ENCODE measurements around the gene KRTAP19-7. TPM values are rescaled to one million over a fixed set of nuclear protein-coding genes. Genes with fewer than 3 reads are reported as not detected.

Gene KRTAP19-7, protein sequence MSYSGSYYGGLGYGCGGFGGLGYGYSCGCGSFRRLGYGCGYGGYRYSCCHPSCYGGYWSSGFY
- total RNA-seq, result not detected in 2 replicates

GRCh38 chr21:30561264-30561895 is at the start of gene KRTAP19-7:
Gene KRTAP19-7 (minus strand): TSS chr21:30561314. CDS start chr21:30561289, 25 bp downstream.

DNA sequence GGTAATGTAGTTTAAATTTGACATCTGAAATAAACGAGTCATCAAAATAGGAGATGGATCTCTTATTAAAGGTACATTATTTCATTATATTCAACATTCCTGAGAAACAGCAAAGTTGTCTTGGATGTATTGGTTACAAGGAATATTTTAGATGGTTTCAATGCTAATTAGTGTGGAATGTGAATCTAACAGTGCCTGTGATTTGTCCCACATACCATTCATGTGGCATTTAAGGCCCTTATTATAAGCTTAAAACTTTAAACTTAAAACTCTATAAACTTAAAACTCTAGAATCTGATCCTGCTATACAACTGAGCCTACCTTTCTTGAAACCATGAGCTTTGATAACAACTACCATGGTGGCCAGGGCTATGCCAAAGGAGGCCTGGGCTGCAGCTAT is 39.7 kb upstream of the KRTAP19-7 start, which contains the start of gene KRTAP22-1:
Gene KRTAP22-1, plus strand, starts transcription at position 301 of the 400 bp plus-strand sequence.

GRCh38 chr21:30598802-30599201 is 37.7 kb upstream of the KRTAP19-7 start, which contains the start of gene KRTAP6-2:
Gene KRTAP6-2 (minus strand): TSS chr21:30598902. CDS start chr21:30598874, 28 bp downstream.

GRCh38 chr21:30592140-30592539 is 31.0 kb upstream of the KRTAP19-7 start, which contains the start of gene KRTAP6-3:
Gene KRTAP6-3 (plus strand): TSS chr21:30592440. CDS start chr21:30592446, 6 bp downstream.

DNA sequence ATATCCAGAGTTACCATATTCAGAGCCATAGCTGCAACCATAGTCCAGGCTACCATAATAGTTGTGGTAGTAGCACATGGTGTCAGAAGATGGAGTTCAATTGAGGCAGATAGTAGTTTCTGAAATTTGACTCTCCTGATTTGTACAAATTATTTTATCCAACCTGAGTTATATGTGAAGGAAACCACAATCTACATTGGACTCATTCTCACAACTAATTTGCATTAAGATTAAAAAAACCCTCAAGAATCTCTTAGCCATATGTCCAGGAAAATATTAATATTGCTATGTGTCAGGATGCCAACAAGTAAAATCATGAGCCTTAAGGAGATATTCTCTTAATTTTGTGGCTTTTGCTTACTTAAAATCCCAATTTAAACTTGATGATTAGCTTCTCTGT is 29.2 kb upstream of the KRTAP19-7 start, which contains the start of gene KRTAP22-2:
Gene KRTAP22-2, minus strand, starts transcription at position 101 of the 400 bp plus-strand sequence.

DNA sequence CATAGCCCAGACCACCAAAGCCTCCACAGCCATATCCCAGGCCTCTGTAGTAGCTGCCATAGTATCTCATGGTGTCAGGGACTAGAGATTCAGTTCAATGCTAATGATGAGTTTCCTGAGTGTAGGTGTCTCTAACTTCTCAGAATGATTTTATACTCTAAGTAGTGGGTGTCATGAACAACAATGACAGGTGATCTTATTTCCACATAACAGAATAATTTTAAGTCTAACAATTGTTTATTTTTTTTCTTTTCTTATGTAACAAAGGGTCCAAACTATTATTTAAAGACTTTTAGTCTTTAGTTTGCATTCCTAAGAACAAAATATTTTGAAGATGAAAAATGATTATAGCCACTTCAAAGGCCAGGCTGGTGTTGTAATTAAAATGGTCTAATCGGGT is 19.4 kb downstream of the KRTAP19-7 start, which contains the start of gene KRTAP19-6:
Gene KRTAP19-6, minus strand, starts transcription at position 101 of the 400 bp plus-strand sequence. Its CDS starts 31 bp downstream, at position 70.

Other genes with a start within 250 kb of the KRTAP19-7 start
- not detected in 2 replicates for gene KRTAP26-1, start 241.0 kb downstream of the KRTAP19-7 start, total RNA-seq
- gene KRTAP27-1, start 223.6 kb downstream of the KRTAP19-7 start, total RNA-seq, result not detected in 2 replicates
- not detected in 2 replicates for gene KRTAP23-1, start 212.7 kb downstream of the KRTAP19-7 start, total RNA-seq
- gene KRTAP13-2, start 189.0 kb downstream of the KRTAP19-7 start, total RNA-seq, result not detected in 2 replicates
- gene KRTAP13-1, start 165.3 kb downstream of the KRTAP19-7 start, total RNA-seq, result not detected in 2 replicates
- gene KRTAP13-3, start 135.4 kb downstream of the KRTAP19-7 start, total RNA-seq, result not detected in 2 replicates
- not detected in 2 replicates for gene KRTAP13-4, start 131.1 kb downstream of the KRTAP19-7 start, total RNA-seq
- gene KRTAP15-1, start 121.0 kb downstream of the KRTAP19-7 start, total RNA-seq, result not detected in 2 replicates
- not detected in 2 replicates for gene KRTAP19-1, start 80.9 kb downstream of the KRTAP19-7 start, total RNA-seq
- gene KRTAP19-2, start 73.9 kb downstream of the KRTAP19-7 start, total RNA-seq, result not detected in 2 replicates
- not detected in 2 replicates for gene KRTAP19-3, start 69.3 kb downstream of the KRTAP19-7 start, total RNA-seq
- not detected in 2 replicates for gene KRTAP19-4, start 64.1 kb downstream of the KRTAP19-7 start, total RNA-seq
- gene KRTAP19-5, start 59.2 kb downstream of the KRTAP19-7 start, total RNA-seq, result not detected in 2 replicates
- not detected in 2 replicates for gene KRTAP19-6, start 19.4 kb downstream of the KRTAP19-7 start, total RNA-seq
- gene KRTAP22-2, start 29.1 kb upstream of the KRTAP19-7 start, total RNA-seq, result not detected in 2 replicates
- not detected in 2 replicates for gene KRTAP6-3, start 31.1 kb upstream of the KRTAP19-7 start, total RNA-seq
- gene KRTAP6-2, start 37.6 kb upstream of the KRTAP19-7 start, total RNA-seq, result not detected in 2 replicates
- not detected in 2 replicates for gene KRTAP22-1, start 39.8 kb upstream of the KRTAP19-7 start, total RNA-seq
- not detected in 2 replicates for gene KRTAP6-1, start 52.6 kb upstream of the KRTAP19-7 start, total RNA-seq
- gene KRTAP20-1, start 55.1 kb upstream of the KRTAP19-7 start, total RNA-seq, result not detected in 2 replicates
- gene KRTAP20-4, start 59.3 kb upstream of the KRTAP19-7 start, total RNA-seq, result not detected in 2 replicates
- not detected in 2 replicates for gene KRTAP20-2, start 73.9 kb upstream of the KRTAP19-7 start, total RNA-seq
- gene KRTAP20-3, start 81.5 kb upstream of the KRTAP19-7 start, total RNA-seq, result not detected in 2 replicates
- gene KRTAP21-3, start 157.5 kb upstream of the KRTAP19-7 start, total RNA-seq, result not detected in 2 replicates
- not detected in 2 replicates for gene KRTAP21-2, start 185.9 kb upstream of the KRTAP19-7 start, total RNA-seq
- not detected in 2 replicates for gene KRTAP21-1, start 194.1 kb upstream of the KRTAP19-7 start, total RNA-seq